ENCODE results near the gene ZFAND6. TPM values are rescaled to one million over a fixed set of nuclear protein-coding genes. Genes with fewer than 3 reads are reported as not detected.

Gene ZFAND6
- polyA plus RNA-seq, 3 donors from 2014 or later: 136 to 143 (median 136) TPM

GRCh38 chr15:80175436-80175835, 116.0 kb downstream of the ZFAND6 start:
- no peak for DNase-seq
- no peaks in the 10 kb centered on the region for H3K9me3 Mint-ChIP-seq
- H3K27ac Mint-ChIP-seq: no peak overlapping the region
- peaks cover 7 to 19% (median 10%) of the 10 kb centered on the region in 3 donors for H3K36me3 Mint-ChIP-seq
- H3K27me3 Mint-ChIP-seq (ENCODE audit: low read depth in 3 of 3): no peaks in the 10 kb centered on the region
- H3K4me3 Mint-ChIP-seq: no peak overlapping the region
- no peaks in the 10 kb centered on the region for H3K4me1 Mint-ChIP-seq

- Mint-ChIP-seq H3K9me3 (no peaks in the 10 kb centered on the region), H3K27ac (no peak overlapping the region), H3K4me3 (no peak overlapping the region), H3K36me3 (peaks cover 5 to 23% (median 7%) of the 10 kb centered on the region in 3 donors), H3K27me3 (ENCODE audit: low read depth in 3 of 3) (no peaks in the 10 kb centered on the region), H3K4me1 (no peaks in the 10 kb centered on the region)
- DNase-seq: no peak
Measured at GRCh38 chr15:80176443-80176842, 117.0 kb downstream of the ZFAND6 start.

- Mint-ChIP-seq H3K4me1 (no peaks in the 10 kb centered on the region), H3K4me3 (no peak overlapping the region), H3K27ac (no peak overlapping the region), H3K36me3 (peaks cover 9 to 28% (median 11%) of the 10 kb centered on the region in 3 donors), H3K9me3 (no peaks in the 10 kb centered on the region), H3K27me3 (ENCODE audit: low read depth in 3 of 3) (no peaks in the 10 kb centered on the region)
- no peak for DNase-seq
Measured at GRCh38 chr15:80177156-80177555, 117.7 kb downstream of the ZFAND6 start.

- Mint-ChIP-seq H3K27ac (no peak overlapping the region), H3K27me3 (ENCODE audit: low read depth in 3 of 3) (no peaks in the 10 kb centered on the region), H3K9me3 (no peaks in the 10 kb centered on the region), H3K4me3 (no peak overlapping the region), H3K4me1 (no peaks in the 10 kb centered on the region), H3K36me3 (peaks cover 10 to 38% (median 12%) of the 10 kb centered on the region in 3 donors)
- DNase-seq: no peak
Measured at GRCh38 chr15:80179025-80179759, 119.7 kb downstream of the ZFAND6 start.

GRCh38 chr15:80179935-80180334, 120.5 kb downstream of the ZFAND6 start:
- Mint-ChIP-seq H3K9me3 (no peaks in the 10 kb centered on the region), H3K27ac (no peak overlapping the region), H3K27me3 (ENCODE audit: low read depth in 3 of 3) (no peaks in the 10 kb centered on the region), H3K36me3 (peaks cover 13 to 43% (median 15%) of the 10 kb centered on the region in 3 donors), H3K4me3 (no peak overlapping the region), H3K4me1 (no peaks in the 10 kb centered on the region)
- no peak for DNase-seq

- Mint-ChIP-seq H3K4me3 (no peak overlapping the region), H3K27me3 (ENCODE audit: low read depth in 3 of 3) (no peaks in the 10 kb centered on the region), H3K27ac (no peak overlapping the region), H3K36me3 (peaks cover 17 to 43% (median 19%) of the 10 kb centered on the region in 3 donors), H3K9me3 (no peaks in the 10 kb centered on the region), H3K4me1 (no peaks in the 10 kb centered on the region)
- no peak for DNase-seq
Measured at GRCh38 chr15:80180468-80180867, 121.0 kb downstream of the ZFAND6 start.

- no peaks in the 10 kb centered on the region for H3K4me1 Mint-ChIP-seq
- H3K4me3 Mint-ChIP-seq: no peak overlapping the region
- no peaks in the 10 kb centered on the region for H3K9me3 Mint-ChIP-seq
- H3K27me3 Mint-ChIP-seq (ENCODE audit: low read depth in 3 of 3): no peaks in the 10 kb centered on the region
- no peak for DNase-seq
- H3K27ac Mint-ChIP-seq: no peak overlapping the region
- peaks cover 18 to 43% (median 20%) of the 10 kb centered on the region in 3 donors for H3K36me3 Mint-ChIP-seq
Measured at GRCh38 chr15:80180986-80181385, 121.5 kb downstream of the ZFAND6 start.

GRCh38 chr15:80182611-80183261, 123.3 kb downstream of the ZFAND6 start:
- no peak for DNase-seq
- H3K27me3 Mint-ChIP-seq (ENCODE audit: low read depth in 3 of 3): peaks cover 0 to 1% (median 0%) of the 10 kb centered on the region in 3 donors
- H3K27ac Mint-ChIP-seq: no peak overlapping the region
- no peak overlapping the region for H3K4me3 Mint-ChIP-seq
- peaks cover 17 to 52% (median 25%) of the 10 kb centered on the region in 3 donors for H3K36me3 Mint-ChIP-seq
- no peaks in the 10 kb centered on the region for H3K9me3 Mint-ChIP-seq
- H3K4me1 Mint-ChIP-seq: no peaks in the 10 kb centered on the region

GRCh38 chr15:80183306-80183705, 123.8 kb downstream of the ZFAND6 start:
- H3K4me1 Mint-ChIP-seq: no peaks in the 10 kb centered on the region
- no peak for DNase-seq
- H3K9me3 Mint-ChIP-seq: no peaks in the 10 kb centered on the region
- H3K36me3 Mint-ChIP-seq: peaks cover 17 to 51% (median 25%) of the 10 kb centered on the region in 3 donors
- H3K27ac Mint-ChIP-seq: no peak overlapping the region
- peaks cover 0 to 1% (median 0%) of the 10 kb centered on the region in 3 donors for H3K27me3 Mint-ChIP-seq (ENCODE audit: low read depth in 3 of 3)
- no peak overlapping the region for H3K4me3 Mint-ChIP-seq

- H3K4me3 Mint-ChIP-seq: no peak overlapping the region
- H3K9me3 Mint-ChIP-seq: no peaks in the 10 kb centered on the region
- H3K27ac Mint-ChIP-seq: no peak overlapping the region
- DNase-seq: no peak
- H3K4me1 Mint-ChIP-seq: no peaks in the 10 kb centered on the region
- peaks cover 17 to 49% (median 23%) of the 10 kb centered on the region in 3 donors for H3K36me3 Mint-ChIP-seq
- H3K27me3 Mint-ChIP-seq (ENCODE audit: low read depth in 3 of 3): peaks cover 0 to 1% (median 0%) of the 10 kb centered on the region in 3 donors
Measured at GRCh38 chr15:80183886-80184285, 124.4 kb downstream of the ZFAND6 start.

GRCh38 chr15:80184554-80184953, 125.1 kb downstream of the ZFAND6 start:
- no peak overlapping the region for H3K4me3 Mint-ChIP-seq
- H3K4me1 Mint-ChIP-seq: no peaks in the 10 kb centered on the region
- H3K36me3 Mint-ChIP-seq: peaks cover 17 to 46% (median 20%) of the 10 kb centered on the region in 3 donors
- H3K27me3 Mint-ChIP-seq (ENCODE audit: low read depth in 3 of 3): peaks cover 0 to 1% (median 0%) of the 10 kb centered on the region in 3 donors
- no peaks in the 10 kb centered on the region for H3K9me3 Mint-ChIP-seq
- H3K27ac Mint-ChIP-seq: no peak overlapping the region
- DNase-seq: no peak

GRCh38 chr15:80185152-80185551, 125.7 kb downstream of the ZFAND6 start:
- no peak overlapping the region for H3K27ac Mint-ChIP-seq
- H3K4me3 Mint-ChIP-seq: no peak overlapping the region
- H3K9me3 Mint-ChIP-seq: no peaks in the 10 kb centered on the region
- H3K27me3 Mint-ChIP-seq (ENCODE audit: low read depth in 3 of 3): peaks cover 0 to 1% (median 0%) of the 10 kb centered on the region in 3 donors
- H3K36me3 Mint-ChIP-seq: peaks cover 17 to 46% (median 20%) of the 10 kb centered on the region in 3 donors
- no peak for DNase-seq
- no peaks in the 10 kb centered on the region for H3K4me1 Mint-ChIP-seq

GRCh38 chr15:80186066-80186465, 126.6 kb downstream of the ZFAND6 start:
- H3K4me1 Mint-ChIP-seq: no peaks in the 10 kb centered on the region
- H3K27me3 Mint-ChIP-seq (ENCODE audit: low read depth in 3 of 3): peaks cover 0 to 1% (median 0%) of the 10 kb centered on the region in 3 donors
- peaks cover 17 to 49% (median 20%) of the 10 kb centered on the region in 3 donors for H3K36me3 Mint-ChIP-seq
- H3K9me3 Mint-ChIP-seq: no peaks in the 10 kb centered on the region
- no peak overlapping the region for H3K4me3 Mint-ChIP-seq
- H3K27ac Mint-ChIP-seq: no peak overlapping the region
- no peak for DNase-seq

- Mint-ChIP-seq H3K4me1 (no peaks in the 10 kb centered on the region), H3K27me3 (ENCODE audit: low read depth in 3 of 3) (peaks cover 0 to 1% (median 0%) of the 10 kb centered on the region in 3 donors), H3K9me3 (no peaks in the 10 kb centered on the region), H3K36me3 (peaks cover 17 to 47% (median 20%) of the 10 kb centered on the region in 3 donors), H3K27ac (no peak overlapping the region), H3K4me3 (no peak overlapping the region)
- DNase-seq: no peak
Measured at GRCh38 chr15:80186597-80186996, 127.1 kb downstream of the ZFAND6 start.
